GM12801 (cell line): ENCODE results near the gene PPDPF.
A peak's percentile ranks its signal among the peaks of the same experiment; 100 is the strongest.

Source experiments
- TF ChIP-seq, protein P1 (sequence below): IDR thresholded peaks from one replicate; pipeline ENCODE4 v1.5.1; 2011; ENCODE audit warnings: control low read depth; ENCODE audit not compliant: insufficient read length; ENCODE audit errors: extremely low read depth

PPDPF gene

DNA sequence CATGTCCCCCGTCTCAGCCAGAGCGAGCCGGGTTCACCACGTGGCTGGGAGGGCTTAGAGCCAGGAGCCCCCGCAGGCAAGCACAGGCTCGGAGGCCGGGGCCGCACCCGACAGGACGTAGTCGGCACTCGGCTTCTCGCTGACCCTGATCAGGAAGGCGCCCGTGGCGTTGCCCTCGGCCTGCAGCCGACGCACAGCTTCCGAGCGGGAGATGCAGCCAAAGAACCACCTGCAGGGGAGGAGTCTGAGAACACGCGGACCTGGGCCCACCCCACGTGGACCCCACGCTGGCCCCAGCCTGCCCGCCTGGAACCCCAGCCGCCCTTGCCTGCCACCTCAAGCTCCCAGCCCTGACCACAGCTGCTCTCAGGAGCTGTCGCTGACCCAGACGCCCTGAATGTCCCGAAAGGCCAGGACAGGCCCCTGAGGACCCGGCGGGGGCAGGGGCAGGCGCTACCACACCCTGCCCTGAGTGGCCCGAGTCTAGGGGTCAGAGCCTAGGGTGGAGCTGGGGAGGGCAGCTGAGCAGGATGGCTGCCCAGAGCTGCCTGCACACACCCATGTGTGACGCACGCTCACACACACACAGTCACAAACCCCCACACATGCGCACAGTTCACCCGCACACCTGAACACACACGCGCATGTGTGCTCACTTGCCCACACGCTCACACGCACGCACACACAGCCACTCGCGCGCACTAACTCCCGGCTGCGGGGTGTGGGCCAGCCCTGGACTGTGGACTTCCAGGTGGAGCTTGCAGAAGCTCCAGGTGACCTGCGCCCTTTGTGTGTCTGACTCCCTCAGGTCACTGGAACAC lies 14.5 kb downstream of the PPDPF start:
- TF ChIP-seq, protein P1, sequence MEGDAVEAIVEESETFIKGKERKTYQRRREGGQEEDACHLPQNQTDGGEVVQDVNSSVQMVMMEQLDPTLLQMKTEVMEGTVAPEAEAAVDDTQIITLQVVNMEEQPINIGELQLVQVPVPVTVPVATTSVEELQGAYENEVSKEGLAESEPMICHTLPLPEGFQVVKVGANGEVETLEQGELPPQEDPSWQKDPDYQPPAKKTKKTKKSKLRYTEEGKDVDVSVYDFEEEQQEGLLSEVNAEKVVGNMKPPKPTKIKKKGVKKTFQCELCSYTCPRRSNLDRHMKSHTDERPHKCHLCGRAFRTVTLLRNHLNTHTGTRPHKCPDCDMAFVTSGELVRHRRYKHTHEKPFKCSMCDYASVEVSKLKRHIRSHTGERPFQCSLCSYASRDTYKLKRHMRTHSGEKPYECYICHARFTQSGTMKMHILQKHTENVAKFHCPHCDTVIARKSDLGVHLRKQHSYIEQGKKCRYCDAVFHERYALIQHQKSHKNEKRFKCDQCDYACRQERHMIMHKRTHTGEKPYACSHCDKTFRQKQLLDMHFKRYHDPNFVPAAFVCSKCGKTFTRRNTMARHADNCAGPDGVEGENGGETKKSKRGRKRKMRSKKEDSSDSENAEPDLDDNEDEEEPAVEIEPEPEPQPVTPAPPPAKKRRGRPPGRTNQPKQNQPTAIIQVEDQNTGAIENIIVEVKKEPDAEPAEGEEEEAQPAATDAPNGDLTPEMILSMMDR: no peak

DNA sequence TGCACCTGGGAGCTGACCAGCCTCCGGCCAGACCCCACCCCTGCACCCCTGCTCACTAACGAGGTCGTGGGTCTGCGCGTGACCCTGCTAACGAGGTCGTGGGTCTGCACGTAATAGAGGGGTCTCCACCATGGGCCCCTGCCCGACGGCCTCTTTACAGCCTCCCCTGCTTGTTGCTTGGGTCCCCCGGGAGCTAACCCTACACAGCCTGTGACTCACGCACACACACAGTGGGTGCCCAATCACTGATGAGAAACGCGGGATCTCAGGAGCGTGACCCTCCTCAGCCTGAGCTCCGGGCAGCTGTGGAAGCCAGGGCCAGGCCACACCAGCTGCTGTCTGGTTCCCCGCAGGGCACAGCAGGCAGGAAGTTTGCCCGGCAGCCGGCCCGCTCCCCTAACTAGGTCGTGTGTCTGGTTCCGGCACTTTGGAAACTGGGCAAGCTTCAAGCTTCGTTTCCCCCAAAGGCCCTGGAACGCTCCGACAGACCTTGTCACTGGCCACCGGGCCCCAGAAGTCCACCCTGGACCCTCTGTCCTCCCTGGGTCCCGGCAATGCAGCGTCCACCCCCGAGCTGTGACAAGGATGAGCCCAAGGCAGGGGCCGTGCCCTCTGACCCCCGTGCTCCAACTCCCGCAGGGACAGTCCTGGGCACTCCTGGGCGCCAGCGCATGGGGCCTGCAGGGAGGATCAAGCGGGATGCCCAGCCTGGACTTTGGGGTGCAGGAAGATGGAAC lies 15.8 kb downstream of the PPDPF start:
- TF ChIP-seq, protein P1: no peak

DNA sequence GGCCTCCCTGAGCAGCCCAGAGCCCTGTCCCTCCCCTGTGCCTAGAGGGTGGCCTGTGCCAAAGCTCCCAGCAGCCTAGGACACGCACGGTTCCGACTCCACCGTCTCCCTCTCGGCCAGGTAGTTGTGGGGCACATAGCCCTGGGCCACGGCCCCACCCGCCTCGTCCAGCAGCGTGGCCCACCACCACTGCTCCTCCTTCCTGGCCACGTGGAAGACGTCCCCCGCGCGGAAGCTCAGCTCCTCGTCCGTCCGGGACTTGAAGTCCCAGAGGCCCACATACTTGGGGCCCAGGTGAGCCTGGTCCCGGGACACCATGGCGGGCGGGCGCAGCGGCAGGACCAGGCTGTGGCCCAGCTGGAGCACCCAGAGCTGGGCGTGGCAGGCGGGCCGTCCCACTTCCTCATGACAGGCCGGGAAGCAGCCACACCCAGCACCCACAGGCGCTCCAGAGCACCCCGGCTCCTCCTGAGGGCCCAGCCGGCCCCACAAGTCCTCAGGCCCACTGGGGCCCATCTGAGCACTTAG lies 16.5 kb downstream of the PPDPF start, which contains the start of gene PTK6:
Gene PTK6, minus strand, starts transcription at position 380 of the 528 bp plus-strand sequence. Its CDS starts 62 bp downstream, at position 318.
- TF ChIP-seq, protein P1: no peak

DNA sequence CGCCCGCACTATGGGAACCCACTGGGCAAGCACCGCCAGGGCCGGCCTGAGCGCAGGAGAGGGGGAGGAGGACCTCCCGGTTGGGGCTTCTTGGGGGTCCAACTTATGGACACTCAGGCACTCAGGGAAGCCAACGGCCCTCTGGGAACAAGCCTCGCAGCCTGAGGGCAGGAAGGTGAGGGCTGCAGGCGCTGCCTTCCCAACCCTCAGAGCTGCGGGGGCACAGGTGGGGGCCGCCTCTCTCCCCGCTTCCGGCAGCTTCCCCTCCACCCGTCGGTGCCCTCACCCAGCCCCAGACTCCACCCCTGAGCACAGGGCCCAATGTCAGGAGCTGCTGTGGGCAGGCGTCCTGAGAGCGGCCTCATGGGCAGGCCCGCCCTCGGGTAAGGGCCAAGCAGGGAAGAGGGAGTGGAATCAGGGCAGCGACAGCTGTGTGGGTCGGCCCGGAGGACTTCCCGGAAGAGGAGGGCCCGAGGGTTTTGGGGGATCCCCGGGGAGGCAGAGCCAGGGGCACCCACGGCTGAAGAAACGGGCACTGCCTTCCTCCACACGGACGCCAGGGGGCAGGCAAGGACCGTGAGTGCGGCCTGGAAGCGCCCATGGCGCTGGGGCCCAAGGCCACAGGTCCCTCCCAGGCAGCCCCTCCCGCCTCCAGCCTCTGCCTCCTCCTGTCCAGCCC lies 17.1 kb downstream of the PPDPF start:
- TF ChIP-seq, protein P1: peak; percentile 2

DNA sequence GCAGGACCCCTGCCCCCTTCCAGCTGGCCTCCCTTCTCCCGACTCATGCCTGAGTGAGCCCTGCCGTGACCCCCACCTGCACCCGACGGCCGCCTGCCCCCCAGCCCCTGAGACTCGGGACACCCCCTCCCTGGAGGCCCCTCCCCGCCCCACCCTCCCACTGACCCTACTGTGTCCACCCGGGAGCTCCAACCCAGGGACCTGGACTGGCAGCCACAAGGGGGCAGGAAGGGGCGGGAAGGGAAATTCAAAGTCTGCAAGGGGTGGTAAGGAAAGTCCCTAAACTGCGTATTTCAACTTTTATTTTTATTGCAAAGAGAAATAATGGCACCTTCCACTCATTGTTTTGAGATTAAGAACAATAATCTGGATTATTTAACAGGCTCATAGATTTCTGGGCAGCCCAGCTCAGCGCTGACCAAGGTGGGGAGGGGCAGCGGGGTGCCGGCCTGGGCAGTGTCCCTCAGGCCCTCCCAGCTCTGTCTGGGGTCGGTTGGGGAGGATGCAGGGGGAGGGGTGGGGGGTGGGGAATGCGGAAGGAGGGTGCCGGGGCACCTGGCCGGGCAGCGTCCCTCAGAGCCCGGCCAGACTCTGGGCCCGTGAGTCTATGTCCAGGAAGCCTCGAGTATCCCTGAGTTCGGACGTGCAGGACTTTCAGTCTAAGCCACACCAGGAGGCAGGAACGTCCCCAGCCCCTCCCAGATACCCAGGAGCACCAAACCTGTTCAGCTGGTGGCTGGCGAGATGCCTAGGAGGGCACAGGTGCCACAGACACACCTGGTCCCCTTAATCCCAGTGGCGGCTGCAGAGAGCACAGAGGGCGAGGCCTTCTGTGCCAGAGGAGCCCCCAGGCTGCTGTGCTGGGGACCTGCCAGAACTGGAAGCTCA lies 17.9 kb downstream of the PPDPF start:
- TF ChIP-seq, protein P1: no peak

DNA sequence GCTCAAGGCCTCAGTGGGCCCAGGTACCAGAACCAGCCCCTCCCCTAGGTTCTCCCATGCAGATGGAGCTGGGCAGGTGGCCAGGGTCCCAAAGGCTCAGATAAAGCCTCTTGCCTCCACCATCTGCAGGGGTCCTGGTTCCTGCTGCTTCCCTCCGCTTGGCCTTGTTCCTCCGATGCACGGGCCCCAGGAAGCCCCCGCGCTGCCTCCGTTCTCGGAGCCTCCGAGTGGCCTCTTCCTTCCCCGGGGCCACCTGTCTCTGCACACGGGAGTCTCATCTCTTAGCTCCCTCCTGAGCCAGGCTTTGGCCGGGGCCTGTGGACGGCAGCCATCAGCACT lies 18.5 kb downstream of the PPDPF start:
- TF ChIP-seq, protein P1: no peak
